K562 (cell line): Measurements from ENCODE around the gene GRIK1. TPM values are rescaled to one million over a fixed set of nuclear protein-coding genes. Genes with fewer than 3 reads are reported as not detected.

Source experiments
- ATAC-seq: fragments of 200-7000 bp; cut with Tn5 transposase; 3 replicates; pipeline ENCODE4 v1.9.1; 2020; ENCODE audit warnings: moderate library complexity
- BruUV-seq: library from RNA; stranded (reverse); fragments of 400-500 nt; replicated peaks from 2 replicates; lab custom pipeline; 2021; lab: Mats Ljungman, UMichigan
- CTCF ChIA-PET: fragments of 300-600 bp; formaldehyde crosslinking; extraction: SDS; loops from one replicate; lab custom pipeline; 2021; ENCODE audit warnings: low intra/inter-chr PET ratio; lab: Yijun Ruan, JAX
- POLR2A ChIA-PET: fragments of 300-600, 350-650 bp; sonication (Branson Sonifier 250); formaldehyde crosslinking; extraction: SDS; loops from one replicate; lab custom pipeline; 2021; ENCODE audit warnings: antibody characterized with exemption, inconsistent platforms; lab: Yijun Ruan, JAX
- DNase-seq, 4 experiments: peaks; one replicate each; pipeline versions ENCODE4 v3.0.0 to v3.0.0-alpha.2; 2011 to 2018; ENCODE audit warnings: low spot score in 3 of 4, mixed read lengths in 3 of 4; ENCODE audit errors: extremely low read depth in 1 of 4
- FAIRE-seq: peaks from 2 replicates; lab custom pipeline; 2011; peaks lifted over from hg19 to GRCh38; lab: Jason Lieb, UNC
- H2AFZ ChIP-seq: 2 replicates; pipeline ENCODE4 v1.6.0; 2011; ENCODE audit warnings: low read depth, low read length, control low read depth, inconsistent platforms
- H3K27ac ChIP-seq: fragments of 200-600 bp; 3 replicates; pipeline ENCODE4 v1.8.0; 2011; ENCODE audit warnings: low read depth, mild to moderate bottlenecking, control low read depth, inconsistent platforms, low read length, moderate library complexity, mixed read lengths; ENCODE audit errors: extremely low read depth
- H3K27me3 ChIP-seq, 2 experiments: fragments of 300-600 bp in 1 of 2; 2 replicates in 1 of 2; 3 replicates in 1 of 2; pipeline versions ENCODE4 v1.6.0 to v1.8.0; 2011; ENCODE audit warnings: inconsistent platforms in 2 of 2, low read length in 2 of 2, mild to moderate bottlenecking in 1 of 2, mixed read lengths in 1 of 2, moderate library complexity in 1 of 2; ENCODE audit not compliant: control insufficient read depth in 2 of 2, insufficient read depth in 2 of 2
- H3K36me3 ChIP-seq: fragments of 300-600 bp; 3 replicates; pipeline ENCODE4 v1.8.0; 2011; ENCODE audit warnings: mild to moderate bottlenecking, low read length, inconsistent platforms; ENCODE audit not compliant: control insufficient read depth, insufficient read depth
- H3K4me1 ChIP-seq, 2 experiments: fragments of 200-600 bp in 1 of 2; replicated peaks in 1 of 2; 2 replicates in 1 of 2; 3 replicates in 1 of 2; pipeline versions ENCODE4 v1.5.1 to v1.8.0; 2011; ENCODE audit warnings: inconsistent platforms in 2 of 2, low read length in 2 of 2, mild to moderate bottlenecking in 1 of 2, mixed read lengths in 1 of 2, moderate library complexity in 1 of 2; ENCODE audit not compliant: control insufficient read depth in 2 of 2, insufficient read depth in 2 of 2
- H3K4me2 ChIP-seq: 2 replicates; pipeline ENCODE4 v1.6.1; 2011; ENCODE audit warnings: low read length, control low read depth, inconsistent platforms, mixed read lengths; ENCODE audit not compliant: insufficient read depth
- H3K4me3 ChIP-seq: fragments of 200-600 bp; sonication (generic), shearing (Covaris generic); 2 replicates; pipeline ENCODE4 v1.5.1; 2016; ENCODE audit warnings: control low read depth, inconsistent platforms
- H3K79me2 ChIP-seq: fragments of 200-600 bp; 3 replicates; pipeline ENCODE4 v1.8.0; 2011; ENCODE audit warnings: low read length, inconsistent platforms; ENCODE audit not compliant: control insufficient read depth, insufficient read depth
- H3K9ac ChIP-seq, 2 experiments: 2 replicates each; pipeline versions ENCODE4 v1.6.0 to v1.6.1; 2011; ENCODE audit warnings: low read depth in 2 of 2, low read length in 2 of 2, control low read depth in 1 of 2, inconsistent platforms in 1 of 2, mild to moderate bottlenecking in 1 of 2, mixed read lengths in 1 of 2; ENCODE audit not compliant: insufficient read depth in 1 of 2
- H3K9me1 ChIP-seq: one replicate; pipeline ENCODE4 v1.6.0; 2011; ENCODE audit warnings: inconsistent platforms, mild to moderate bottlenecking, low read length, moderate library complexity; ENCODE audit not compliant: control insufficient read depth, insufficient read depth
- H3K9me3 ChIP-seq: replicated peaks from 2 replicates; pipeline ENCODE4 v1.5.1; 2011; ENCODE audit warnings: low read depth, low read length, inconsistent platforms; ENCODE audit not compliant: control insufficient read depth, insufficient read depth
- H4K20me1 ChIP-seq: replicated peaks from 2 replicates; pipeline ENCODE4 v1.6.1; 2011; ENCODE audit warnings: low read length, inconsistent platforms, mixed read lengths; ENCODE audit not compliant: control insufficient read depth, insufficient read depth
- ARID1B ChIP-seq: fragments of 450-650 bp; IDR thresholded peaks from 2 replicates; pipeline ENCODE4 v1.6.1; 2016; ENCODE audit warnings: antibody characterized with exemption, mild to moderate bottlenecking, inconsistent platforms
- BCL6 ChIP-seq: fragments of 250-450 bp; sonication (Bioruptor Pico); IDR thresholded peaks from 2 replicates; pipeline ENCODE4 v1.4.0; 2020
- CBFA2T3 ChIP-seq: fragments of 450-650 bp; IDR thresholded peaks from 2 replicates; pipeline ENCODE4 v1.6.1; 2017
- DPF2 ChIP-seq: fragments of 450-650 bp; IDR thresholded peaks from 2 replicates; pipeline ENCODE4 v1.6.1; 2016
- GATA2 ChIP-seq: sonication (generic); formaldehyde crosslinking; IDR thresholded peaks from 2 replicates; pipeline ENCODE4 v1.4.0; 2020; ENCODE audit warnings: mild to moderate bottlenecking, missing genetic modification reagents
- ILK ChIP-seq: fragments of 450-650 bp; IDR thresholded peaks from 2 replicates; pipeline ENCODE4 v1.6.1; 2016; ENCODE audit warnings: missing genetic modification characterization, low read depth, mild to moderate bottlenecking, missing compliant biosample characterization, moderate library complexity, borderline replicate concordance
- MCM7 ChIP-seq, 2 experiments: fragments of 450-650 bp; IDR thresholded peaks; 2 replicates each; pipeline ENCODE4 v1.6.1; 2016 to 2018
- MTA2 ChIP-seq: fragments of 450-650 bp; IDR thresholded peaks from 2 replicates; pipeline ENCODE4 v1.6.1; 2016; ENCODE audit warnings: low read depth
- SMARCB1 ChIP-seq: IDR thresholded peaks from 2 replicates; pipeline ENCODE4 v1.6.1; 2011; ENCODE audit warnings: improper control_type of control experiment, low read depth; ENCODE audit not compliant: insufficient read length
- SPI1 ChIP-seq: IDR thresholded peaks from 2 replicates; pipeline ENCODE4 v1.6.1; 2011; ENCODE audit warnings: low read depth, low read length, control low read depth, borderline replicate concordance
- SREBF1 ChIP-seq: fragments of 150-350 bp; IDR thresholded peaks from 2 replicates; pipeline ENCODE4 v1.6.1; 2014; ENCODE audit warnings: antibody characterized with exemption, low read depth, low read length, borderline replicate concordance
- TAL1 ChIP-seq: fragments of 450-650 bp; IDR thresholded peaks from 2 replicates; pipeline ENCODE4 v1.6.1; 2016; ENCODE audit warnings: mild to moderate bottlenecking
- TCF3 ChIP-seq: sonication (generic); formaldehyde crosslinking; IDR thresholded peaks from 2 replicates; pipeline ENCODE4 v1.4.0; 2020; ENCODE audit warnings: mild to moderate bottlenecking, missing genetic modification reagents
- TEAD4 ChIP-seq, 2 experiments: sonication (generic) in 1 of 2; formaldehyde crosslinking in 1 of 2; IDR thresholded peaks; 2 replicates each; pipeline versions ENCODE4 v1.6.1 to v1.8.0; 2012 to 2022; ENCODE audit warnings: borderline replicate concordance in 1 of 2, inconsistent platforms in 1 of 2, low read length in 1 of 2, mild to moderate bottlenecking in 1 of 2, missing genetic modification reagents in 1 of 2
- U2AF2 ChIP-seq: fragments of 200-400 bp; formaldehyde crosslinking; optimal IDR thresholded peaks from 2 replicates; pipeline ENCODE3; 2017; ENCODE audit warnings: low read depth, mild to moderate bottlenecking, low read length
- VEZF1 ChIP-seq: fragments of 200-800 bp; sonication (Bioruptor generic); IDR thresholded peaks from 2 replicates; pipeline ENCODE4 v1.6.1; 2017; ENCODE audit warnings: missing genetic modification characterization, missing compliant biosample characterization
- WHSC1 ChIP-seq: IDR thresholded peaks from one replicate; pipeline ENCODE4 v1.6.1; 2012; ENCODE audit warnings: low read length, control low read depth, inconsistent platforms
- ZFP1 ChIP-seq: fragments of 450-650 bp; formaldehyde crosslinking; IDR thresholded peaks from 2 replicates; pipeline ENCODE4 v1.4.0; 2020; ENCODE audit warnings: mild to moderate bottlenecking, mixed read lengths
- ZFP30 ChIP-seq: fragments of 250-450 bp; sonication (Bioruptor Pico); IDR thresholded peaks from 2 replicates; pipeline ENCODE4 v1.8.0; 2022; ENCODE audit warnings: moderate library complexity, mild to moderate bottlenecking, inconsistent platforms, borderline replicate concordance
- WGBS: fragments of 100-300 bp; shearing (Covaris generic); methylation state at CpG from one replicate; pipeline ENCODE4 v1.1.6; 2016; ENCODE audit warnings: low coverage, mixed read lengths; ENCODE audit not compliant: insufficient coverage; ENCODE audit errors: missing lambda C conversion rate; 5-methylcytosine and 5-hydroxymethylcytosine counted together
- in situ Hi-C: fragments of 300-500 bp; cut with MboI; formaldehyde crosslinking; loops from 4 replicates; pipeline ENCODE4 v1.15.0; 2018; ENCODE audit warnings: inconsistent platforms, mixed read lengths
- intact Hi-C: fragments of 100-400 bp; cut with micrococcal nuclease; formaldehyde crosslinking; loops from 2 replicates; pipeline ENCODE4 v1.14.2; 2022
- polyA plus RNA-seq, 8 experiments: library from polyadenylated mRNA; depleted of rRNA in 4 of 8; stranded (reverse) in 5 of 8; unstranded in 3 of 8; fragments of >200 nt; fragmentation: Nextera tagmentation in 2 of 8; fragmentation: Illumina TruSeq in 1 of 8; extraction: Ambion mirVana in 2 of 8; extraction: Trizol in 1 of 8; gene quantifications; 2 replicates each; pipeline versions ENCODE4 v1.2.1 to v1.2.3, GENCODE V29; 2011 to 2014; ENCODE audit warnings: inconsistent platforms in 1 of 8, missing spikeins in 1 of 8
- total RNA-seq, 7 experiments: library from RNA; depleted of rRNA in 6 of 7; stranded (reverse); fragments of >200 nt in 6 of 7; fragmentation: Illumina TruSeq in 2 of 7; extraction: Trizol in 2 of 7; gene quantifications; 2 replicates each; pipeline versions ENCODE4 v1.2.1 to v1.2.3, GENCODE V29; 2011 to 2021; ENCODE audit warnings: low replicate concordance in 1 of 7
- TF ChIP-seq, protein P1 (sequence below), 2 experiments: fragments of 450-650 bp; conservative IDR thresholded peaks; 2 replicates each; pipeline ENCODE4 v1.6.1; 2017; ENCODE audit warnings: mild to moderate bottlenecking in 2 of 2, moderate library complexity in 2 of 2
- TF ChIP-seq, protein P2 (sequence below): fragments of 250-450 bp; sonication (Bioruptor Pico); IDR thresholded peaks from 2 replicates; pipeline ENCODE4 v1.4.0; 2020; ENCODE audit warnings: borderline replicate concordance

The GRIK1 gene
- total and polyA plus RNA-seq, 9 of the 15 experiments (the other 6 are each of a cell fraction or from before 2014, with no cell fraction given): 0.17 to 2.8 (median 0.53) TPM

- Histone ChIP-seq H3K9ac (no peak overlapping the region), H3K4me3 (no peak overlapping the region), H3K79me2 (no peaks in the 10 kb centered on the region), H3K4me2 (peak overlapping the region; percentile 32; the same call in 1 of the 2 replicates), H3K9me1 (no peaks in the 10 kb centered on the region), H3K27ac (no peak overlapping the region), H4K20me1 (no peaks in the 10 kb centered on the region), H3K27me3 (no peaks in the 10 kb centered on the region), H3K36me3 (no peaks in the 10 kb centered on the region), H2AFZ (no peak overlapping the region; the same call in none of the 2 replicates), H3K4me1 (peaks cover 4 to 19% of the 10 kb centered on the region in 2 experiments; a peak in 4 of 5 replicates), H3K9me3 (no peaks in the 10 kb centered on the region)
- ATAC-seq (peak; percentile 54), FAIRE-seq (peak; percentile 19), DNase-seq (peak in 2 of 4 experiments; percentile 44 to 57)
- ChIA-PET CTCF (no interaction called here), POLR2A (interaction anchor here (1.2 to 1.4 kb wide), 2 partner anchors 17 to 23 kb away, joined by 3 to 4 read pairs; no protein-coding TSS in a partner anchor)
- WGBS: 49% methylated on average over 3 of the region's 3 CpGs
- in situ Hi-C loops: no loop called here
- no TSS peak for BruUV-seq
- intact Hi-C loops: no loop called here
- peak; percentile 37 for TF ChIP-seq TEAD4 (IDR thresholded peaks at IDR 0.05; ENCODE audit: low read length)
- no peak for TF ChIP-seq TEAD4 (CRISPR knock-in tag; IDR thresholded peaks at IDR 0.05; ENCODE audit: borderline replicate concordance)
- no peak for TF ChIP-seq MTA2
- TF ChIP-seq ZFP30 (CRISPR knock-in tag): no peak
- TF ChIP-seq, protein P1, sequence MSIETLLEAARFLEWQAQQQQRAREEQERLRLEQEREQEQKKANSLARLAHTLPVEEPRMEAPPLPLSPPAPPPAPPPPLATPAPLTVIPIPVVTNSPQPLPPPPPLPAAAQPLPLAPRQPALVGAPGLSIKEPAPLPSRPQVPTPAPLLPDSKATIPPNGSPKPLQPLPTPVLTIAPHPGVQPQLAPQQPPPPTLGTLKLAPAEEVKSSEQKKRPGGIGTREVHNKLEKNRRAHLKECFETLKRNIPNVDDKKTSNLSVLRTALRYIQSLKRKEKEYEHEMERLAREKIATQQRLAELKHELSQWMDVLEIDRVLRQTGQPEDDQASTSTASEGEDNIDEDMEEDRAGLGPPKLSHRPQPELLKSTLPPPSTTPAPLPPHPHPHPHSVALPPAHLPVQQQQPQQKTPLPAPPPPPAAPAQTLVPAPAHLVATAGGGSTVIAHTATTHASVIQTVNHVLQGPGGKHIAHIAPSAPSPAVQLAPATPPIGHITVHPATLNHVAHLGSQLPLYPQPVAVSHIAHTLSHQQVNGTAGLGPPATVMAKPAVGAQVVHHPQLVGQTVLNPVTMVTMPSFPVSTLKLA (conservative IDR thresholded peaks at IDR 0.05): no peak
- TF ChIP-seq TCF3 (CRISPR knock-in tag): peak; percentile 59
- TF ChIP-seq CBFA2T3: peak; percentile 68
- no peak for TF ChIP-seq SMARCB1
- peak; percentile 33; the same call in 1 of the 2 replicates for TF ChIP-seq TAL1
- no peak for TF ChIP-seq MCM7 (IDR thresholded peaks at IDR 0.05)
- TF ChIP-seq VEZF1 (CRISPR knock-in tag): 0 out of 2 replicates have a peak, but pooled peaks have one; percentile 20
- TF ChIP-seq ZFP1 (CRISPR knock-in tag): no peak
- peak; percentile 72 for TF ChIP-seq ARID1B
- no peak for TF ChIP-seq SREBF1
- TF ChIP-seq GATA2 (CRISPR knock-in tag): no peak
- TF ChIP-seq, protein P2, sequence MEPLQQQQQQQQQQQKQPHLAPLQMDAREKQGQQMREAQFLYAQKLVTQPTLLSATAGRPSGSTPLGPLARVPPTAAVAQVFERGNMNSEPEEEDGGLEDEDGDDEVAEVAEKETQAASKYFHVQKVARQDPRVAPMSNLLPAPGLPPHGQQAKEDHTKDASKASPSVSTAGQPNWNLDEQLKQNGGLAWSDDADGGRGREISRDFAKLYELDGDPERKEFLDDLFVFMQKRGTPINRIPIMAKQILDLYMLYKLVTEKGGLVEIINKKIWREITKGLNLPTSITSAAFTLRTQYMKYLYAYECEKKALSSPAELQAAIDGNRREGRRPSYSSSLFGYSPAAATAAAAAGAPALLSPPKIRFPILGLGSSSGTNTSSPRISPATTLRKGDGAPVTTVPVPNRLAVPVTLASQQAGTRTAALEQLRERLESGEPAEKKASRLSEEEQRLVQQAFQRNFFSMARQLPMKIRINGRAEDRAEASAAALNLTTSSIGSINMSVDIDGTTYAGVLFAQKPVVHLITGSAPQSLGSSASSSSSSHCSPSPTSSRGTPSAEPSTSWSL (CRISPR knock-in tag): no peak
- TF ChIP-seq BCL6 (CRISPR knock-in tag): no peak
- TF ChIP-seq ILK (tag): no peak
- TF ChIP-seq SPI1: no peak
- no peak for TF ChIP-seq WHSC1
- no peak for TF ChIP-seq U2AF2
- peak; percentile 18; the same call in 1 of the 2 replicates for TF ChIP-seq DPF2
Measured at GRCh38 chr21:29613877-29614276, 325.9 kb downstream of the GRIK1 start.
